G401.6 (cell line): Measurements from ENCODE around the gene BORCS5.
A peak's percentile ranks its signal among the peaks of the same experiment; 100 is the strongest.
"Not testable (repeated sequence)": the region's sequence is repeated elsewhere in the genome, so short reads cannot be mapped to it uniquely, and the experiment has no call there.

ENCODE experiments used
- FAIRE-seq: peaks from 2 replicates; lab custom pipeline; 2012; peaks lifted over from hg19 to GRCh38; lab: Jason Lieb, UNC

Gene BORCS5

DNA sequence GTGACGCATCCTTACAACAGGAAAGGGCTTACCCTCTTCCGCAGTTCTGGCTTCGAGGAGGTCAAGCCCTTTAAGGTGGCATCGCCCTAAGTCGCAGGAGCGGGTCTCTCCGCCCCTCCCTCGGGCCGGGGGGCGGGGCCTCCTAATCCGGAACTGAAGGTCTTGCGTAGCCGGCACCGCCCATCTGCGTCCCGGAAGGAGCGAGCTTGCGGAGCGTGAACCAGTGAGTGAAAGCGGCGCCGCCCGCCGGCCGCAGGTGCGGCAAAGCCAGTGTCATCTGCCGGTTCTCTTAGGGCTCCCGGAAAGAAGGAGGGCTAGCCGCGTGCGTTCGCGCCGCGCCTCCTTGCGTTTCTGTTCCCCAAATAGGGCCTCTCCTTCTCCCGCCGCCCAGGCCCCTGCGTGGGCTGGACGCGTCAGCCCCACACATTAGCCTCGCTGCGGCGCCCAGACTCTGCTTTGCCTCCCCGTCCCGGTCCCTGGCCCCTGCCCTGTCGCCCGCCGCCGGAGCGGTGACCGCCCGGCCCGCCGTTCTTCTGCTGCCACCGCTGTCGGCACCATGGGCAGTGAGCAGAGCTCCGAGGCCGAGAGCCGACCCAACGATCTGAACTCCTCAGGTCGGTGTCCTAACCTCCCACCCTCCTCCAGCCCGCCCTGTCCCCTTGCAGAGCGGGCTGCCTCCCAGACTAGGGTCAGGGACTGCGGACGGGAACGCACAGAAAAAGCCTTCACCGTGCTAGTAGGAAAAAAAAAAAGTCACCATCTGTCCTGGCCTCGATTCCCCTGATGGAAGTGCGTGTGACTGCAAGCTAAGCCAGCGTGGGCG lies at the start of gene BORCS5:
Gene BORCS5 (plus strand): TSS at position 183 of the 823 bp plus-strand sequence. CDS start 374 bp downstream, at position 557.
- peak; percentile 96 for FAIRE-seq

DNA sequence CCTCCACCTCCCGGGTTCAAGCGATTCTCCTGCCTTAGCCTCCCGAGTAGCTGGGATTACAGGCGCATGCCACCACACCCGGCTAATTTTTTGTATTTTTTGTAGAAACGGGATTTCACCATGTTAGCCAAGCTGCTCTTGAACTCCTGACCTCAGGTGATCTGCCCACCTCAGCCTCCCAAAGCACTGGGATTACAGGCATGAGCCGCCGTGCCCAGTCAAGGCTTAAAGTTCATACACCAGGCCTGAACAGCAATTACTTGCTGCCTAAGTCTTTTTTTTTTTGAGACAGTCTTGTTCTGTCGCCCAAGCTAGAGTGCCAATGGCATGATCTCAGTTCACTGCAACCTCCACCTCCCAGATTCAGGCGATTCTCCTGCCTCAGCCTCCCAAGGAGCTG lies 46.2 kb upstream of the BORCS5 start:
- not testable (repeated sequence) for FAIRE-seq

GRCh38 chr12:12315838-12316237 lies 41.0 kb upstream of the BORCS5 start:
- no peak for FAIRE-seq

GRCh38 chr12:12319451-12320183 lies 37.3 kb upstream of the BORCS5 start:
- no peak for FAIRE-seq

GRCh38 chr12:12323118-12323517 lies 33.8 kb upstream of the BORCS5 start:
- FAIRE-seq = no peak

DNA sequence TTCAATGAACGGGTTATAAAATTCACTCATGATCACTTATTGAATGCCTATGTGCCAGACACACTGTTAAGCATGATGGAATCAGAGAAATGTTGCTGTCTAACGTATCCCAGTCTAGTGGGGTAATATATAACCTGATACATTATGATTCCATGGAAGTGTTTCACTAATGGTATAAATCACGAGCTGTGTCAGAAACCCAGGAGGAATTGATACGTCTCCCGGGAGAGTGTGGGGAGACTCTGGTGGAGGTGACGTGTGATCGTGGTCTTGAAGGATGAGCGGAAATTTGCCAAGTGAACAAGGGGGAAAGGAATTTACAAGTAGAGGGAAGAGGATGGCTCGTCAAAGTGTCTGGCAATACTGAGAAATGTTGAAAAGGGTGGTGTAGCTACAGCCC lies 33.3 kb upstream of the BORCS5 start:
- no peak for FAIRE-seq

DNA sequence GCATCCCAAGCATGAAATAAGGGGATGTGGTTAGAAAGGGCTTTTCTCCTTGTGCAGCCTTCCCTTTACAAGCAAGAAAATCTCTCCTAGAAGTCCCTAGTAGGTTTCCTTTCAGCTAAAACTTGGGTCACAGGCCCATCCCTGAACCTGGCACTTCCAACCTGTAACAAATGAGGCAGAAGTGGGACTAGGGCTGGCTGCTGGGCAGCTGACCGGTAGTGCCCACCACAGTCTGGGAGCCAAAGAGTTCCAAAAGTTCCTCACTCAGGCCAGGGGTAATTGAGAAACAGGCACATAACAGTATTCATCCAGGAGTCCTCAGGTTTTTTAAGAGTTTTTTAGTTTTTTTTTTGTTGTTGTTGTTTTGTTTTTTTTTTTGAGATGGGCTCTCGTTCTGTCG lies 30.6 kb upstream of the BORCS5 start:
- no peak for FAIRE-seq

- peak; percentile 78 for FAIRE-seq
These were observed 29.1 kb upstream of the BORCS5 start for GRCh38 chr12:12327802-12328201.

GRCh38 chr12:12331244-12331771 lies 25.6 kb upstream of the BORCS5 start:
- no peak for FAIRE-seq

DNA sequence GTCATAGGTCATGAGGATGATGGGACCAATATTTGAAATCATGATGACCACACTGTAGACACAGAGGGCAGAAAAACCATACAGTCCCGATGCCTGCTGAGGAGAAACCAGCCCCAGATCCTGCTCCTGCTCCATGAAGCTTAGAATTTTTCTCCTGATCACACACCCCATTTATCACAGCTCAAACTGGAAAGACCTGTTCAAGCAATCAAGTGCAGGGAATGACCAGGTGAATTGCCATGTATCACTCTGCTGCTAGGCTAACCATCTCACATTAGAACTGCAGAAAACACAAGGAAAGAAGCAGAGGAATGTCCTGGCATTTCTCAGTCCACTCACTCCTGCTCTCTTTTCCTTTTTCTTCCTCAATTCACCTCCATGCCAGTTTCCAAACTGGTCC lies 25.0 kb upstream of the BORCS5 start:
- FAIRE-seq = no peak

DNA sequence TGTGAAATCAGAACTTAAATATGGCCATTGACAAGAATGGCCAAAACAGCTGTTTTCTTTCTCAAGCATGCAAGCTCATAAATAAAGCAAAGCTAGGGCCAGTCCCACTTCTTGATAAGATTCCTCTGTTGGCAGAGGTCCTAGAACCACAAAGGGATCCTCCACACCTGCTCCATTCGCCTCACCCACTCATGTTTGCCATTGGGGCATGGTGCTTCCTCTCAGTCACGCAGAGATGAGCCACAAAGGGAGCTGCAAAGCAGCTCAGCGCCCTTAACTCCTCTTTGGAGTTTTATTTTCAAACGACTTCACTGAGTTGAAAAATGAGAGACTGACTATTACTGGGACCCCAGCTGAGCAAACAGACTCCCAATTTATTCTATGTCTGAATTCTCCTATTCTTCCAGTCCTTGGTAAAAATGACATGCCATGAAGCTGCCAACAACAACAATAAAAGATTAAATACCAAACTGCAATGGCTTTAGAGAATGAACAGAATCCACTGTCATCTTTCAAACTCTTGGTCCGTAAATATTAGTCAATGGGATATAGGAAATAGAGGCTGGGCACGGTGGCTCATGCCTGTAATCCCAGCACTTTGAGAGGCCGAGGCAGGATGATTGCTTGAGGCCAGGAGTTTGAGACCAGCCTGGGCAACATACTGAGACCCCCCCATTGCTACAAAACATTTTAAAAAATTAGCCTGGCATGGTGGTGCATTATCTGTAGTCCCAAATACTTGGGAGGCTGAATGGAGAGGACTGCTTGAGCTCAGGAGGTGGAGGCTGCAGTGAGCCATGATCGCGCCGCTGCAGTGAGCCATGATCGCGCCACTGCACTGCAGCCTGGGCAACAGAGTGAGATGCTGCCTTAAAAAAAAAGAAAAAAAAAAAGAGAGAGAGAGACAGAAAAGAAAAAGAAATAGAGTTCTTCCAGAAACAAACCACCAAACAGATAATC lies 23.2 kb upstream of the BORCS5 start:
- no peak for FAIRE-seq

DNA sequence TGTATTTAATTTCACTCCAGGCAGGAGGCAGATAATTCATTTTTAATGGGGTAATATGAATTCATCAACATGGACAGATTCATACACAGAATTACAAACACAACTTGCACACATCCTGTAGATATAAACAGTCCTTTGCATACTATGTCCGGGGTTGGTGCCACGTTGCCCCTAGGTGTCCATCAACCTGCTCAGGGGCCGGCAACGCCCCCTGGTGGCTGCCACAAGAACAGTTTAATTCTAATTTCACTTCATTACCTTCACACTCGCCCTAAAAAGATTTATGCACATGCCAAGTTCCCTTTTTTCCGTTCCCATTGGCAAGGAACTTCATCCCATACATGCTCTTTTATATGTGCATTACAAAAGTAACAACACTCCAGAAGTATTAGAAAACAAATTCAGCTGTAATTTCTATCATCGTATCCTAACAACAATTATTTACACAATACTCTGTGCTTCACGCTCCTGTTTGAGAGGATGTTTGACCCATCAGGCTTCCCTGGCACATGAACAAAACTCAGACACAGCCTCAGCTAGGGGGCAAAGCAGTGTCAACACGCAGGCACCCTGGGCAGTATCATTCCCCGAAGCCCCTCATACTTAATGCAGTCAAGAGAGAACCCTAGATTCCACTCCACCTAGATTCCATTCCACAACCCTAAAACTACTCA lies 22.4 kb upstream of the BORCS5 start:
- peak; percentile 30 for FAIRE-seq

DNA sequence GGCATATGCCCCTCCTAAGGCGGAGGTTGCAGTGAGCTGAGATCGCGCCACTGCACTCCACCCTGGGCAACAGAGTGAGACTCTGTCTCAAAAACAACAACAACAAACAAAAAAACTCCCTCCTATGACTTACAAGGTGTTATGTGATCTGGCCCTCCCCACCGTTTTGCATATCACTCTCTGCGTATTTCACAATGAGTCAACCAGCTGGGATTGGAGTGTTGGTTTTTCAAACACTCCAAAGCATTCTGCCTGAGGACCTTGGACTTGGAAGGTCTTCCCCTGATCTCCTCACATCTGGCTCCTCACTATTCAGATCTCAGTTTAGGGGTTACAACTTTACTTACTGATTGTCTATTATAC lies 20.8 kb upstream of the BORCS5 start:
- FAIRE-seq = no peak

- no peak for FAIRE-seq
These were observed 20.4 kb upstream of the BORCS5 start for GRCh38 chr12:12336511-12336910.

- no peak for FAIRE-seq
These were observed 18.2 kb upstream of the BORCS5 start for GRCh38 chr12:12338527-12339168.

- FAIRE-seq = no peak
These were observed 6.9 kb upstream of the BORCS5 start, which contains the start of gene MANSC1 for GRCh38 chr12:12349711-12350665. MANSC1 (minus strand) TSS chr12:12350242; CDS start chr12:12343314, 6,928 bp downstream.

- no peak for FAIRE-seq
These were observed 5.9 kb upstream of the BORCS5 start for GRCh38 chr12:12350868-12351463.

DNA sequence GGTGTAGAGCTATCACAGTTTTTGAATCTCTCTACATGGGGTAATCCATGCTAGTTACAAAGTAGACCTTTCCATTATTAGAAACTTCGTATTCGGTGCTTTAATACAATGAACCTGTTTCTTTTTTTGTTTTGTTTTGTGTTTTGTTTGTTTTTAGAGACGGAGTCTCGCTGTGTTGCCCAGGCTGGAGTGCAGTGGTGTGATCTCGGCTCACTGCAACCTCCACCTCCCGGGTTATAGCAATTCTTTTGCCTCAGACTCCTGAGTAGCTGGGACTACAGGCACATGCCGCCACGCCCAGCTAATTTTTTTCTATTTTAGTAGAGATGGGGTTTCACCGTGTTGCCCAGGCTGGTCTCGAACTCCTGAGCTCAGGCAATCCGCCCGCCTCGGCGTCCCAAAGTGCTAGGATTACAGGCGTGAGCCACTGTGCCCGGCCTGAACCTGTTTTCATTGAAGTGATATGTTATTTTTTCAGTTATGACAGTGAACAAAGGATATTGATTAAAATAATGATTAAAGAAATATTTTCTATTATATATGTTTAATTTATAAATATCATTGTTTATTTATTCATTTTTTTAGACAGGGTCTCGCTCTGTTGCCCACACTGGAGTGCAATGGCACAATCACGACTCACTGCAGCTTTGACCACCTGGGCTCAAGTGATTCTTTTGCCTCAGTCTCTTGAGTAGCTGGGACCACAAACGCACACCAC lies 5.3 kb upstream of the BORCS5 start:
- FAIRE-seq = not testable (repeated sequence)

DNA sequence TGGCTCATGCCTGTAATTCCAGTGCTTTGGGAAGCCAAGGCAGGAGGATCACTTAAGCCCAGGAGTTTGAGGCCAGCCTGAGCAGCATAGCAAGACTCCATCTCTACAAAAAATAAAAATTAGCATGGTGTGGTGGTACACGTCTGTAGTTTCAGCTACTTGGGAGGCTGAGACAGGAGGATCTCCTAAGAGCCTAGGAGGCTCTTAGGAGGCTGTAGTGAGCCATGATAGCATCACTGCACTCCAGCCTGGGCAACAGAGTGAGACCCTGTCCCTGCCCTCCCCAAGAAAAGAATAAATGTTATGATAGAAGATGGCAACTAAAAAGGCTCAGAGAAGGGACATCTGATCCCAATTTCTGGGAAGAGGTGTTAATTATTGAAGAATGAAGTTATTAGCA lies 3.6 kb upstream of the BORCS5 start:
- FAIRE-seq = no peak
